CD14-positive monocyte (primary cell): ENCODE measurements around the gene NRROS. TPM values are rescaled to one million over a fixed set of nuclear protein-coding genes. Genes with fewer than 3 reads are reported as not detected.

Experiments
- DNase-seq, 3 donors: peaks; one replicate each; pipeline ENCODE4 v3.0.0-alpha.2; 2011 to 2022
- H2AFZ ChIP-seq: 2 replicates; pipeline ENCODE4 v1.6.0; 2012; ENCODE audit warnings: mild to moderate bottlenecking, low read depth, low read length, inconsistent platforms; ENCODE audit not compliant: insufficient read depth, poor library complexity, severe bottlenecking
- H3K27ac ChIP-seq, 2 donors: 1 replicate in 1 of 2; 2 replicates in 1 of 2; pipeline ENCODE4 v1.5.1; 2012 to 2013; ENCODE audit warnings: low read length in 2 of 2, control low read depth in 1 of 2, inconsistent platforms in 1 of 2, low read depth in 1 of 2, mild to moderate bottlenecking in 1 of 2
- H3K27me3 ChIP-seq, 2 donors: one replicate each; pipeline versions ENCODE4 v1.6.0 to v1.6.1; 2011 to 2013; ENCODE audit warnings: low read length in 2 of 2; ENCODE audit not compliant: control insufficient read depth in 2 of 2, insufficient read depth in 2 of 2
- H3K36me3 ChIP-seq, 2 donors: replicated peaks in 1 of 2; 1 replicate in 1 of 2; 2 replicates in 1 of 2; pipeline versions ENCODE4 v1.5.1 to v1.6.1; 2012 to 2013; ENCODE audit warnings: low read length in 2 of 2, control low read depth in 1 of 2, inconsistent platforms in 1 of 2, mild to moderate bottlenecking in 1 of 2; ENCODE audit not compliant: insufficient read depth in 2 of 2, control insufficient read depth in 1 of 2
- H3K4me1 ChIP-seq, 2 donors: 1 replicate in 1 of 2; 2 replicates in 1 of 2; pipeline versions ENCODE4 v1.5.1 to v1.6.1; 2012 to 2013; ENCODE audit warnings: low read length in 2 of 2, control low read depth in 1 of 2, inconsistent platforms in 1 of 2, mild to moderate bottlenecking in 1 of 2, moderate library complexity in 1 of 2; ENCODE audit not compliant: insufficient read depth in 2 of 2, control insufficient read depth in 1 of 2
- H3K4me2 ChIP-seq: replicated peaks from 2 replicates; pipeline ENCODE3; 2012; ENCODE audit warnings: low read length, moderate library complexity, mild to moderate bottlenecking; ENCODE audit not compliant: poor library complexity, severe bottlenecking; ENCODE audit errors: extremely low read depth
- H3K4me3 ChIP-seq, 3 experiments: fragments of 200-600 bp in 1 of 3; sonication (generic) in 1 of 3; replicated peaks in 1 of 3; 1 replicate in 2 of 3; 2 replicates in 1 of 3; pipeline ENCODE4 v1.5.1; 2011 to 2013; ENCODE audit warnings: low read length in 3 of 3, mild to moderate bottlenecking in 3 of 3, control low read depth in 2 of 3, low read depth in 2 of 3, inconsistent platforms in 1 of 3, moderate library complexity in 1 of 3
- H3K79me2 ChIP-seq: 2 replicates; pipeline ENCODE4 v1.6.0; 2012; ENCODE audit warnings: mild to moderate bottlenecking, control low read depth, inconsistent platforms, low read length, moderate library complexity; ENCODE audit not compliant: insufficient read depth
- H3K9ac ChIP-seq: 2 replicates; pipeline ENCODE4 v1.6.0; 2017; ENCODE audit warnings: low read length, mild to moderate bottlenecking; ENCODE audit not compliant: insufficient read depth, poor library complexity, severe bottlenecking
- H3K9me3 ChIP-seq, 2 donors: replicated peaks in 1 of 2; 1 replicate in 1 of 2; 2 replicates in 1 of 2; pipeline versions ENCODE4 v1.5.1 to v1.6.1; 2012 to 2013; ENCODE audit warnings: low read length in 2 of 2, control low read depth in 1 of 2; ENCODE audit not compliant: control insufficient read depth in 1 of 2, insufficient read depth in 1 of 2
- H4K20me1 ChIP-seq: 2 replicates; pipeline ENCODE4 v1.6.0; 2012; ENCODE audit warnings: mild to moderate bottlenecking, low read length, control low read depth, moderate library complexity; ENCODE audit not compliant: insufficient read depth
- H3K27ac Mint-ChIP-seq, 7 donors: one replicate each; pipeline ENCODE4 v1.8.0; 2020; ENCODE audit warnings: mild to moderate bottlenecking in 7 of 7, mixed read lengths in 7 of 7, moderate library complexity in 6 of 7, inconsistent platforms in 2 of 7
- H3K27me3 Mint-ChIP-seq, 3 donors: one replicate each; pipeline ENCODE4 v1.8.0; 2021 to 2022; ENCODE audit warnings: low read depth in 3 of 3, mild to moderate bottlenecking in 3 of 3, mixed read lengths in 3 of 3, moderate library complexity in 3 of 3, inconsistent platforms in 1 of 3
- H3K36me3 Mint-ChIP-seq, 2 donors: one replicate each; pipeline ENCODE4 v1.8.0; 2020; ENCODE audit warnings: mixed read lengths in 2 of 2, inconsistent platforms in 1 of 2, mild to moderate bottlenecking in 1 of 2
- H3K4me1 Mint-ChIP-seq: one replicate; pipeline ENCODE4 v1.8.0; 2020; ENCODE audit warnings: mild to moderate bottlenecking, mixed read lengths
- H3K4me3 Mint-ChIP-seq, 2 donors: one replicate each; pipeline ENCODE4 v1.8.0; 2020; ENCODE audit warnings: mild to moderate bottlenecking in 2 of 2, mixed read lengths in 2 of 2, moderate library complexity in 1 of 2
- H3K9me3 Mint-ChIP-seq, 7 donors: one replicate each; pipeline ENCODE4 v1.8.0; 2020 to 2022; ENCODE audit warnings: mixed read lengths in 7 of 7, mild to moderate bottlenecking in 6 of 7, moderate library complexity in 6 of 7, inconsistent platforms in 2 of 7
- WGBS: methylation state at CpG from one replicate; pipeline ENCODE4 v1.1.5; 2013; ENCODE audit warnings: missing lambda C conversion rate; ENCODE audit not compliant: insufficient coverage; 5-methylcytosine and 5-hydroxymethylcytosine counted together
- intact Hi-C, 2 donors: fragments of 100-400 bp; cut with micrococcal nuclease; formaldehyde crosslinking; loops; one replicate each; pipeline versions ENCODE4 v1.15.0 to v1.15.1; 2023
- polyA plus RNA-seq, 3 donors: library from polyadenylated mRNA; depleted of rRNA in 1 of 3; unstranded in 2 of 3; stranded (reverse) in 1 of 3; fragments of 300-500 nt in 2 of 3; fragments of >200 nt in 1 of 3; fragmentation: Illumina TruSeq in 2 of 3; gene quantifications; 1 replicate in 2 of 3; 2 replicates in 1 of 3; pipeline ENCODE4 v1.2.3, GENCODE V29; 2012 to 2021
- TF ChIP-seq, protein P1 (sequence below): fragments of 200-600 bp; IDR thresholded peaks from one replicate; pipeline ENCODE4 v1.8.0; 2022; ENCODE audit warnings: antibody characterized with exemption, mild to moderate bottlenecking

NRROS gene
- polyA plus RNA-seq, 3 donors = 5.9 to 109 (median 7.5) TPM

GRCh38 chr3:196627918-196628231, 11.6 kb upstream of the NRROS start:
- no peaks in the 10 kb centered on the region for H3K36me3 ChIP-seq
- intact Hi-C loops = no loop called here
- 88% methylated on average over 7 of the region's 8 CpGs for WGBS
- no peaks in the 10 kb centered on the region for H3K27me3 Mint-ChIP-seq
- H3K4me2 ChIP-seq = no peak overlapping the region
- no peaks in the 10 kb centered on the region for H3K27me3 ChIP-seq
- no peaks in the 10 kb centered on the region for H3K9me3 Mint-ChIP-seq
- no peak overlapping the region for H3K9ac ChIP-seq
- peaks cover 39% of the 10 kb centered on the region for H3K79me2 ChIP-seq
- H3K4me3 ChIP-seq = no peak overlapping the region
- peaks cover 68% of the 10 kb centered on the region for H3K4me1 Mint-ChIP-seq
- peak overlapping the region in 3 of 7 donors; percentile 36 to 40 (median 37) for H3K27ac Mint-ChIP-seq
- no peak overlapping the region for H3K4me3 Mint-ChIP-seq
- no peak overlapping the region for H2AFZ ChIP-seq
- TF ChIP-seq, protein P1, sequence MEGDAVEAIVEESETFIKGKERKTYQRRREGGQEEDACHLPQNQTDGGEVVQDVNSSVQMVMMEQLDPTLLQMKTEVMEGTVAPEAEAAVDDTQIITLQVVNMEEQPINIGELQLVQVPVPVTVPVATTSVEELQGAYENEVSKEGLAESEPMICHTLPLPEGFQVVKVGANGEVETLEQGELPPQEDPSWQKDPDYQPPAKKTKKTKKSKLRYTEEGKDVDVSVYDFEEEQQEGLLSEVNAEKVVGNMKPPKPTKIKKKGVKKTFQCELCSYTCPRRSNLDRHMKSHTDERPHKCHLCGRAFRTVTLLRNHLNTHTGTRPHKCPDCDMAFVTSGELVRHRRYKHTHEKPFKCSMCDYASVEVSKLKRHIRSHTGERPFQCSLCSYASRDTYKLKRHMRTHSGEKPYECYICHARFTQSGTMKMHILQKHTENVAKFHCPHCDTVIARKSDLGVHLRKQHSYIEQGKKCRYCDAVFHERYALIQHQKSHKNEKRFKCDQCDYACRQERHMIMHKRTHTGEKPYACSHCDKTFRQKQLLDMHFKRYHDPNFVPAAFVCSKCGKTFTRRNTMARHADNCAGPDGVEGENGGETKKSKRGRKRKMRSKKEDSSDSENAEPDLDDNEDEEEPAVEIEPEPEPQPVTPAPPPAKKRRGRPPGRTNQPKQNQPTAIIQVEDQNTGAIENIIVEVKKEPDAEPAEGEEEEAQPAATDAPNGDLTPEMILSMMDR = no peak
- DNase-seq = no peak
- H4K20me1 ChIP-seq = no peaks in the 10 kb centered on the region
- H3K4me1 ChIP-seq = peaks cover 79 to 94% of the 10 kb centered on the region in 2 donors
- H3K36me3 Mint-ChIP-seq = peaks cover 0 to 4% of the 10 kb centered on the region in 2 donors
- no peaks in the 10 kb centered on the region for H3K9me3 ChIP-seq
- H3K27ac ChIP-seq = no peak overlapping the region

- peak overlapping the region; percentile 71 to 98 (median 88) for H3K27ac Mint-ChIP-seq
- H3K27me3 ChIP-seq = no peaks in the 10 kb centered on the region
Observed at GRCh38 chr3:196629228-196629627, 10.3 kb upstream of the NRROS start.

More at GRCh38 chr3:196629228-196629627, 10.3 kb upstream of the NRROS start:
- Mint-ChIP-seq H3K9me3 (peaks cover 0 to 2% (median 0%) of the 10 kb centered on the region in 7 donors), H3K36me3 (peaks cover 0 to 4% of the 10 kb centered on the region in 2 donors), H3K4me3 (peak overlapping the region; percentile 51 to 53), H3K27me3 (no peaks in the 10 kb centered on the region), H3K4me1 (peaks cover 69% of the 10 kb centered on the region)
- Histone ChIP-seq H3K4me2 (peak overlapping the region; percentile 68), H3K9me3 (no peaks in the 10 kb centered on the region), H3K27ac (peak overlapping the region; percentile 48 to 66), H4K20me1 (no peaks in the 10 kb centered on the region), H3K36me3 (no peaks in the 10 kb centered on the region), H3K79me2 (peaks cover 50% of the 10 kb centered on the region), H3K4me1 (peaks cover 77 to 94% of the 10 kb centered on the region in 2 donors), H2AFZ (no peak overlapping the region), H3K4me3 (peak overlapping the region in 1 of 3 experiments; percentile 47), H3K9ac (no peak overlapping the region)
- TF ChIP-seq, protein P1 = no peak
- no CpG with 5 or more reads among the region's 2 CpGs for WGBS
- DNase-seq = peak in 2 of 3 donors; percentile 52 to 74
- intact Hi-C loops = no loop called here
